Astrocyte of the spinal cord (primary cell): ENCODE measurements around the gene ASZ1.

ENCODE experiments used
- DNase-seq: peaks from one replicate; pipeline ENCODE4 v3.0.0; 2011; ENCODE audit warnings: low read depth, low spot score
- H3K4me3 ChIP-seq: 2 replicates; pipeline ENCODE4 v1.5.1; 2011; ENCODE audit warnings: low read depth, mild to moderate bottlenecking, low read length, moderate library complexity
- in situ Hi-C: cut with HindIII; loops from 2 replicates; pipeline ENCODE4 v1.10.0; 2017; ENCODE audit warnings: low sequenced_read_pairs
- TF ChIP-seq, protein P1 (sequence below): IDR thresholded peaks from 2 replicates; pipeline ENCODE4 v1.5.1; 2012; ENCODE audit warnings: low read depth, mild to moderate bottlenecking, low read length, inconsistent platforms

ASZ1 gene

DNA sequence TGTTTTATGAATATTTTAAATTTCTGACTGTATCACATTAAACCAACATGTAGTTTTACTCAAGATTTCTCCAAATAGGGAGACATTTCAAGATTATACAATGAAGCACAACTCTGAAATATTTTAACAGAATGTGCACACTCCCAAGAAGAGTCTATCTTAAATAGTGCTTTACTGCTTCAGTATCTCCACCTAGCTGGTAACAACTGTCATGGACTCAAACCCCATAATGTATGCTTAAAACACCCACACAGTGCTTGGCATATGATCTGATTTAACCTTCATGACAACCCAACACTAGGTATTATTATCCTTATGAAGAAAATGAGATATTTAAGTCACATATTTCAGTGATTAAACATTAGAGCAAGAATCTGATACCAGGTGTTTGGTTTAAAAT, 45.9 kb downstream of the ASZ1 start:
- TF ChIP-seq, protein P1, sequence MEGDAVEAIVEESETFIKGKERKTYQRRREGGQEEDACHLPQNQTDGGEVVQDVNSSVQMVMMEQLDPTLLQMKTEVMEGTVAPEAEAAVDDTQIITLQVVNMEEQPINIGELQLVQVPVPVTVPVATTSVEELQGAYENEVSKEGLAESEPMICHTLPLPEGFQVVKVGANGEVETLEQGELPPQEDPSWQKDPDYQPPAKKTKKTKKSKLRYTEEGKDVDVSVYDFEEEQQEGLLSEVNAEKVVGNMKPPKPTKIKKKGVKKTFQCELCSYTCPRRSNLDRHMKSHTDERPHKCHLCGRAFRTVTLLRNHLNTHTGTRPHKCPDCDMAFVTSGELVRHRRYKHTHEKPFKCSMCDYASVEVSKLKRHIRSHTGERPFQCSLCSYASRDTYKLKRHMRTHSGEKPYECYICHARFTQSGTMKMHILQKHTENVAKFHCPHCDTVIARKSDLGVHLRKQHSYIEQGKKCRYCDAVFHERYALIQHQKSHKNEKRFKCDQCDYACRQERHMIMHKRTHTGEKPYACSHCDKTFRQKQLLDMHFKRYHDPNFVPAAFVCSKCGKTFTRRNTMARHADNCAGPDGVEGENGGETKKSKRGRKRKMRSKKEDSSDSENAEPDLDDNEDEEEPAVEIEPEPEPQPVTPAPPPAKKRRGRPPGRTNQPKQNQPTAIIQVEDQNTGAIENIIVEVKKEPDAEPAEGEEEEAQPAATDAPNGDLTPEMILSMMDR = no peak
- DNase-seq = no peak
- H3K4me3 ChIP-seq = no peak overlapping the region
- in situ Hi-C loops = no loop called here

DNA sequence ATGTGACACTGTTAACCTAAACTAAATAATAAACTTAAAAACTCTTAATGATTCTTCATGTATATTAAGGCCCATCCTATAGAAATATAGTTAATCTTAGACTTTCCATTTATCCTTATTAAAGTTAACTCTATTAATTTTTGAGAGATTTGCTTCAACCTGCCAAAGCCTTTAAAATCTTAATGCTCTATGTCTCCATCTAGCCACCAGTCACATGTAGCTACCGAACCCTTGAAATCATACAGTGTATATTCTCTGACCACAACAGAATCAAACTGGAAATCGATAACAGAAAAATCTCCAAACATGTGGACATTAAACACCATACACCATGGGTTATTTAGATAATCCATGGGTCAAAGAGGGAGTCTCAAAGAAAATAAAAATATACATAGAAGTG, 51.9 kb downstream of the ASZ1 start:
- in situ Hi-C loops = no loop called here
- H3K4me3 ChIP-seq = no peak overlapping the region
- TF ChIP-seq, protein P1 = peak; percentile 42
- DNase-seq = peak; percentile 13

DNA sequence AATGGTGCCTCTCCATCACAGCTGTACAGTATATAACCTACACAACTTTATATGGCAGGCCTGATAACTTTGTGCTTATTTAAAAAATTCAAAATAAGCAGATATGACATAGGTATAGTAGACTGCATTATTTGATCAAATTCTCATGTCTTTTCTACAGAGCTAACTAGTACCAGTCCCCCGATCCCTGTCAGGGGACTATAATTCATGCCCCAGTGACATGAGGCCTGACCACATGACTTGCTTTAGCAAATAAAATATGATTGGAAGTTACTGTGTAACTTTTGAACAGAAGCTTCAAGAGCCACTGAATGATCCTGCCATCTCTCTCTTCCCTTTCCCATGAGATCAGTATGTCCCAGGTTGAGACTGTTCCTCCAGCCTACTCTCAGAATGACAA, 55.2 kb downstream of the ASZ1 start:
- H3K4me3 ChIP-seq = no peak overlapping the region
- in situ Hi-C loops = no loop called here
- TF ChIP-seq, protein P1 = peak; percentile 2
- DNase-seq = no peak

DNA sequence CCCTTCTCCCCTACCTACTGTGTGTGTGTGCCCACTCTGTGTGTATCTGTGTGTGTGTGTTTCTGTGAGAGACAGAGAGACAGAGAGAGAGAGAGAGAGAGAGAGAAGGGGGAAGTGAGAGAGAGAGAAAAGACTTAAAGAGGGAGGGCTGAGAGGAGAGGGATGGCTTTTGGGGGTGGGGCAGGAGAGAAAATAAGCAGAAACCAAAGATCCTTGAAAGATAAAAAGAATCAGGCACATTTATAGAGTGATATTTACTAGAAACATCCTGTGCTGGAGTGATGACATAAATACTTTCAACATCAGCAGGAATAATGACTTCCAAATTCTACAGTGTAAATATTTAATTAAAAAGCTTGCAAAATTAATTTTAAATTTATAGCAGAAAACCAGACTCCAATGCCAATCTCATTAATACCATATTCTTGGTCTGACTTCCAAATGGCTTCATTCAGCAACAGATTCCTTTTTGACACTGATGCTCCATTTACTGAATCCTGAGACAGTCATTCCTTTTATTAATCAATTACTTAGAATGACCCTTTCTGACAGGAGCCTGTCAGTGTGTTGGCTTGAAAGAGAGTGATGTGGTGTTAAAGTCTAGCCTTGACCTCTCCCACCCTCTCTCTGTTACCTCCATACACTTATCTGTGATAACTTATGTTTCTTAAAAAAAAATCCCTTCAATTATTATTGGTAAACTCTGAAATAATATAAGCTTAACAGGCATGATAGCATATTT, 62.8 kb downstream of the ASZ1 start:
- no peak for DNase-seq
- in situ Hi-C loops = no loop called here
- TF ChIP-seq, protein P1 = no peak
- H3K4me3 ChIP-seq = no peak overlapping the region

DNA sequence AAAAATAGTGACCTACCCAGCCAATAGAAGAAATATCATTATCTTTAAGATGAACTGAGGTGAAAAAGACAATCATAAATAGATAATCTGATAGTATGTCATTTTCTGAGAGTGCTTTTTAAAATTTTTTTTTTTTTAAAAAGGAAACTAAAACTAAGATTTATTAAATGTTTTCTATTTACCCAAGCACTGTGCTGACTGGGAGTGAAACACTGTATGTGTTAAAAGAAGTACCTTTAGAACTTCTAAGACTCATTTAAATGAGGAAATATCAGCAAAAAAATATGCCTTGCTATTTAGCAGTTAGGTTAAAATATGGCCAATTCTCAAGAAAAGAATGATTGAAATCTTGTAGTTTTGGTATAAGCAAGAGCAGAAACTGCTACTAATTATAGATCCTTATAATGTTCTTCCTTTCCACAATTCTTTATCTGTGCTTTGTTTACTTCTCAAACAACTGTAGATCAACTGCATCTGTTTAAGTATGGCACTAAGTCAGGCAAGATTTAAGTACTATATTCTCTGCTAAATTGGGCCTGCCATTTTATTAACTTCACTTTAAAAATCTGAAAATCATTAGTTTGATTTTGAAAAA, 64.9 kb downstream of the ASZ1 start:
- no peak overlapping the region for H3K4me3 ChIP-seq
- DNase-seq = no peak
- TF ChIP-seq, protein P1 = no peak
- in situ Hi-C loops = no loop called here

DNA sequence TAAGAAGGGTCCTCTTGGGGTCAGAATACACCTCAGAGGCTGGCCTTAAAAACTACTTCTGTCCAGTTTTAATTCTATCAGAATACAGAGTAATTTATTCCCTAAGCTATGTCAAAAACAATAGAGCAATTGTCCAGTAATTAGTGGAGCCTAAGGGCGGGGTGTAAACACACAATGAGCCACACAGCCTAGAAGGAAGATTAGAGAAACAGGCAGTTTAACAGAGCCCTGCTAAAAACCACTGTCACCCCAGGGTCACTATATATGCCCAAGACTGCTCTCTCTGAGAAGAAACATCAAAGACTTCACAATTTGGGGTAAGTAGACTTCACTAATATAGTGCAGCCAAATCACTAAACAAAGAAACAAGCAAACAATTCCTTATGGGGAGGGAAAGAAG, 77.3 kb downstream of the ASZ1 start:
- no peak for DNase-seq
- TF ChIP-seq, protein P1 = no peak
- no peak overlapping the region for H3K4me3 ChIP-seq
- in situ Hi-C loops = no loop called here
